ENCODE data around the gene WDR88.
"Not testable (repeated sequence)": the region's sequence is repeated elsewhere in the genome, so short reads cannot be mapped to it uniquely, and the experiment has no call there.

WDR88 gene

GRCh38 chr19:33199441-33200265, 67.7 kb downstream of the WDR88 start:
- DNase-seq: no peak

- DNase-seq: no peak
Observed at GRCh38 chr19:33201473-33201872, 69.6 kb downstream of the WDR88 start.

- DNase-seq: no peak
Observed at GRCh38 chr19:33201886-33202545, 70.1 kb downstream of the WDR88 start.

GRCh38 chr19:33202546-33203507, 70.9 kb downstream of the WDR88 start:
- no peak for DNase-seq

GRCh38 chr19:33203529-33203928, 71.6 kb downstream of the WDR88 start:
- DNase-seq: no peak

GRCh38 chr19:33204136-33204973, 72.4 kb downstream of the WDR88 start:
- DNase-seq: no peak

- no peak for DNase-seq
Observed at GRCh38 chr19:33205110-33205509, 73.2 kb downstream of the WDR88 start.

GRCh38 chr19:33205531-33206260, 73.8 kb downstream of the WDR88 start:
- no peak for DNase-seq

GRCh38 chr19:33206261-33207039, 74.5 kb downstream of the WDR88 start:
- DNase-seq: no peak

GRCh38 chr19:33207040-33207620, 75.2 kb downstream of the WDR88 start:
- no peak for DNase-seq

- no peak for DNase-seq
Observed at GRCh38 chr19:33207903-33208302, 76.0 kb downstream of the WDR88 start.

GRCh38 chr19:33208371-33208895, 76.5 kb downstream of the WDR88 start:
- no peak for DNase-seq

- no peak for DNase-seq
Observed at GRCh38 chr19:33208904-33209849, 77.3 kb downstream of the WDR88 start.

- DNase-seq: not testable (repeated sequence)
Observed at GRCh38 chr19:33209850-33210230, 77.9 kb downstream of the WDR88 start.

GRCh38 chr19:33210266-33210940, 78.5 kb downstream of the WDR88 start:
- no peak for DNase-seq

- no peak for DNase-seq
Observed at GRCh38 chr19:33211794-33212435, 80.0 kb downstream of the WDR88 start.

GRCh38 chr19:33212436-33213172, 80.7 kb downstream of the WDR88 start:
- no peak for DNase-seq
